Keratinocyte (primary cell): ENCODE data around the gene OPN5. TPM values are rescaled to one million over a fixed set of nuclear protein-coding genes. Genes with fewer than 3 reads are reported as not detected.

ENCODE experiments used
- DNase-seq: peaks from one replicate; pipeline ENCODE4 v3.0.0-alpha.2; 2011; ENCODE audit warnings: low read depth, missing footprints, low spot score
- FAIRE-seq: peaks from 2 replicates; lab custom pipeline; 2011; peaks lifted over from hg19 to GRCh38; lab: Jason Lieb, UNC
- H2AFZ ChIP-seq: 2 replicates; pipeline ENCODE4 v1.6.0; 2012; ENCODE audit warnings: low read length, control low read depth, inconsistent platforms; ENCODE audit not compliant: control insufficient read depth
- H3K27ac ChIP-seq: 2 replicates; pipeline ENCODE4 v1.5.1; 2011; ENCODE audit warnings: low read length; ENCODE audit not compliant: control insufficient read depth, insufficient read depth
- H3K27me3 ChIP-seq: 3 replicates; pipeline ENCODE4 v1.6.0; 2011; ENCODE audit warnings: low read length; ENCODE audit not compliant: control insufficient read depth, insufficient read depth; ENCODE audit errors: extremely low read depth
- H3K36me3 ChIP-seq, 2 experiments: 2 replicates in 1 of 2; 3 replicates in 1 of 2; pipeline ENCODE4 v1.5.1; 2011; ENCODE audit warnings: low read length in 2 of 2, mild to moderate bottlenecking in 1 of 2; ENCODE audit not compliant: control insufficient read depth in 2 of 2, insufficient read depth in 2 of 2; ENCODE audit errors: extremely low read depth in 1 of 2
- H3K4me1 ChIP-seq: 3 replicates; pipeline ENCODE4 v1.5.1; 2011; ENCODE audit warnings: low read length; ENCODE audit not compliant: control insufficient read depth, insufficient read depth; ENCODE audit errors: extremely low read depth
- H3K4me2 ChIP-seq: 3 replicates; pipeline ENCODE4 v1.6.0; 2011; ENCODE audit warnings: low read depth, low read length; ENCODE audit not compliant: control insufficient read depth, insufficient read depth; ENCODE audit errors: extremely low read depth
- H3K4me3 ChIP-seq, 3 experiments: fragments of 200-600 bp in 1 of 3; sonication (generic) in 1 of 3; 2 replicates in 2 of 3; 3 replicates in 1 of 3; pipeline ENCODE4 v1.5.1; 2011 to 2016; ENCODE audit warnings: low read length in 3 of 3, mild to moderate bottlenecking in 3 of 3, control low read depth in 2 of 3, inconsistent platforms in 1 of 3, low read depth in 1 of 3, mixed read lengths in 1 of 3, mixed run types in 1 of 3, moderate library complexity in 1 of 3; ENCODE audit not compliant: control insufficient read depth in 2 of 3, insufficient read depth in 2 of 3; ENCODE audit errors: extremely low read depth in 1 of 3
- H3K79me2 ChIP-seq: 2 replicates; pipeline ENCODE4 v1.6.0; 2012; ENCODE audit warnings: low read length; ENCODE audit not compliant: control insufficient read depth, insufficient read depth
- H3K9ac ChIP-seq: 3 replicates; pipeline ENCODE4 v1.6.0; 2011; ENCODE audit warnings: low read length; ENCODE audit not compliant: control insufficient read depth, insufficient read depth; ENCODE audit errors: extremely low read depth
- H3K9me1 ChIP-seq: 3 replicates; pipeline ENCODE4 v1.6.0; 2011; ENCODE audit warnings: low read length; ENCODE audit not compliant: control insufficient read depth, insufficient read depth; ENCODE audit errors: extremely low read depth
- H3K9me3 ChIP-seq: 2 replicates; pipeline ENCODE4 v1.5.1; 2012; ENCODE audit warnings: low read depth, low read length; ENCODE audit not compliant: control insufficient read depth
- H4K20me1 ChIP-seq: 3 replicates; pipeline ENCODE4 v1.6.0; 2011; ENCODE audit warnings: low read length; ENCODE audit not compliant: control insufficient read depth, insufficient read depth; ENCODE audit errors: extremely low read depth
- EZH2 ChIP-seq: IDR thresholded peaks from one replicate; pipeline ENCODE4 v1.6.1; 2012; ENCODE audit warnings: inconsistent platforms, mild to moderate bottlenecking, low read length, moderate library complexity
- dilution Hi-C: fragments of 300-500 bp; cut with MboI; formaldehyde crosslinking; loops from one replicate; pipeline ENCODE4 v1.7.0; 2020; ENCODE audit warnings: low sequenced_read_pairs; ENCODE audit not compliant: extremely low pct_ligation_motif_present
- polyA plus RNA-seq, 5 experiments: library from polyadenylated mRNA; depleted of rRNA in 3 of 5; stranded (reverse) in 3 of 5; stranded (forward) in 1 of 5; unstranded in 1 of 5; fragments of >200 nt; gene quantifications; 1 replicate in 1 of 5; 2 replicates in 3 of 5; 3 replicates in 1 of 5; pipeline versions ENCODE4 v1.2.1 to v1.2.3, GENCODE V29; 2011 to 2012; ENCODE audit warnings: missing spikeins in 2 of 5, low read depth in 1 of 5, low replicate concordance in 1 of 5
- TF ChIP-seq, protein P1 (sequence below), 3 experiments: IDR thresholded peaks in 1 of 3; conservative IDR thresholded peaks in 1 of 3; optimal IDR thresholded peaks in 1 of 3; 2 replicates in 2 of 3; 3 replicates in 1 of 3; pipeline versions ENCODE3 to v1.5.1; 2011; ENCODE audit warnings: low read length in 3 of 3, mild to moderate bottlenecking in 3 of 3, moderate library complexity in 2 of 3, control low read depth in 1 of 3, inconsistent platforms in 1 of 3; ENCODE audit not compliant: insufficient read depth in 2 of 3; ENCODE audit errors: extremely low read depth in 1 of 3

Gene OPN5
- polyA plus RNA-seq, 1 donor (not counting 4 experiments of a cell fraction or from before 2014, with no cell fraction given): not detected

DNA sequence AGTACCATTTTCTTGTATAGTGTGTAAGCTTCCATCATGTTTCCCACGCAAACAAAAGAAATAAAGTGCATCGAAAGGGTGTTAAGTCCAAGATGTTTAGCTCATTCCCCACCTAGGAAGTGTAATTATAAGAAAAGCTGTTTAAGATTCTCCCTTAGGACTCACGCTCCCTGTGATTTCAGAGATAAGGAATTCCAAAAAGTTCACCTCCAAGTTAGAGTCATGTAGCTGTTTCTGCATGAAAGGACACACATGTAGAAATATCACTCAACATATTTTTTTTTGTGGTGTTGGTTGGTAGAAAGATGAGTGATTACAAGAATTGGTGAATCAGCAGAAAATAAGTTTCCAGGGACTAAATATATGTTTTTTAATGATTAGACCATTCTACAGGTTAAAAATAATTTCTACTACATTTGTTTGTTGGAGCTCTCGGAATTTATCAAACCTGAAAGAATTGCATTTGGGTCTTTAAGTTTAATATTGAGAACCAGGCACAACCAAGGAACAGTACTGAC is 10.4 kb downstream of the OPN5 start:
- Histone ChIP-seq H3K9me3 (no peaks in the 10 kb centered on the region), H3K9ac (no peak overlapping the region), H3K36me3 (no peaks in the 10 kb centered on the region), H3K9me1 (no peaks in the 10 kb centered on the region), H3K4me3 (no peak overlapping the region), H3K4me1 (peaks cover 22% of the 10 kb centered on the region), H3K27me3 (no peaks in the 10 kb centered on the region), H2AFZ (no peak overlapping the region), H3K27ac (no peak overlapping the region), H3K79me2 (no peaks in the 10 kb centered on the region), H3K4me2 (no peak overlapping the region), H4K20me1 (no peaks in the 10 kb centered on the region)
- FAIRE-seq (peak; percentile 41), DNase-seq (no peak)
- dilution Hi-C loops: no loop called here
- TF ChIP-seq, protein P1, sequence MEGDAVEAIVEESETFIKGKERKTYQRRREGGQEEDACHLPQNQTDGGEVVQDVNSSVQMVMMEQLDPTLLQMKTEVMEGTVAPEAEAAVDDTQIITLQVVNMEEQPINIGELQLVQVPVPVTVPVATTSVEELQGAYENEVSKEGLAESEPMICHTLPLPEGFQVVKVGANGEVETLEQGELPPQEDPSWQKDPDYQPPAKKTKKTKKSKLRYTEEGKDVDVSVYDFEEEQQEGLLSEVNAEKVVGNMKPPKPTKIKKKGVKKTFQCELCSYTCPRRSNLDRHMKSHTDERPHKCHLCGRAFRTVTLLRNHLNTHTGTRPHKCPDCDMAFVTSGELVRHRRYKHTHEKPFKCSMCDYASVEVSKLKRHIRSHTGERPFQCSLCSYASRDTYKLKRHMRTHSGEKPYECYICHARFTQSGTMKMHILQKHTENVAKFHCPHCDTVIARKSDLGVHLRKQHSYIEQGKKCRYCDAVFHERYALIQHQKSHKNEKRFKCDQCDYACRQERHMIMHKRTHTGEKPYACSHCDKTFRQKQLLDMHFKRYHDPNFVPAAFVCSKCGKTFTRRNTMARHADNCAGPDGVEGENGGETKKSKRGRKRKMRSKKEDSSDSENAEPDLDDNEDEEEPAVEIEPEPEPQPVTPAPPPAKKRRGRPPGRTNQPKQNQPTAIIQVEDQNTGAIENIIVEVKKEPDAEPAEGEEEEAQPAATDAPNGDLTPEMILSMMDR (optimal IDR thresholded peaks at IDR 0.05 in 1 of 3, IDR thresholded peaks at IDR 0.05 in 1 of 3, conservative IDR thresholded peaks at IDR 0.05 in 1 of 3; ENCODE audit: extremely low read depth in 1 of 3, insufficient read depth in 2 of 3, low read length in 3 of 3): no peak
- TF ChIP-seq EZH2: no peak

DNA sequence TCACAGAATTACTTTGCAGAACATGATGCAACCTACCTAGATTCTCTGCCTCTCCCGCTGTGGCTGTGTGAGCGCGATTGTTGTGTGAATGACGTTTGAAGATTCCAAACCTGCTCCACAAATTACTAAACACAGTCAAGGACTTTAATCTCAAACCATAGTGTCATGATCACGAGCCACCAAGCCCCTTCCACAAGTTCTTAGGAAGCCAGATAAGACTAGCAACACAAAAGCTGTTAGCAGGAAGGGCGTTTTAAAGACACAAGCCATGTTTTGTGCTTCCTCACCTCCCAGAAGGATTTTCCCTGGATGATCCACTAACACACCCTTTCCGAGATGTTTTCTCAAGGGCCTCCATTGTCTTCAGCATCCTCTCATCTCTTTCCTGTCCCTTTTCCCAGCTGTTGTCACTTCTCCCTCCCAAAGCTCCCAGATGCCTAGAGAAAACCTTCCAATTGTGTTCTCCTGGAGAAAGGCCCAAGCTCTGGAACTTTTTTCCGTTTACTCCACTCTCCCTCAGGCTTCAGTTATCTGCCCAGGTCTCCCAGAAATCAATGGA is 12.8 kb downstream of the OPN5 start:
- H3K4me3 ChIP-seq: no peak overlapping the region
- dilution Hi-C loops: no loop called here
- DNase-seq: no peak
- TF ChIP-seq, protein P1 (optimal IDR thresholded peaks at IDR 0.05 in 1 of 3, IDR thresholded peaks at IDR 0.05 in 1 of 3, conservative IDR thresholded peaks at IDR 0.05 in 1 of 3; ENCODE audit: extremely low read depth in 1 of 3, insufficient read depth in 2 of 3, low read length in 3 of 3): no peak
- no peak for TF ChIP-seq EZH2
- peaks cover 3% of the 10 kb centered on the region for H3K4me1 ChIP-seq
- FAIRE-seq: no peak
- H3K9ac ChIP-seq: no peak overlapping the region
- no peaks in the 10 kb centered on the region for H3K27me3 ChIP-seq
- H3K79me2 ChIP-seq: no peaks in the 10 kb centered on the region
- no peaks in the 10 kb centered on the region for H3K36me3 ChIP-seq
- no peak overlapping the region for H2AFZ ChIP-seq
- H3K9me3 ChIP-seq: no peaks in the 10 kb centered on the region
- H3K9me1 ChIP-seq: no peaks in the 10 kb centered on the region
- no peak overlapping the region for H3K27ac ChIP-seq
- no peaks in the 10 kb centered on the region for H4K20me1 ChIP-seq
- no peak overlapping the region for H3K4me2 ChIP-seq
